ENCODE measurements around the gene LYST. TPM values are rescaled to one million over a fixed set of nuclear protein-coding genes. Genes with fewer than 3 reads are reported as not detected.

LYST gene
- total RNA-seq, 1 donor from 2014 or later: 72.4 TPM

DNA sequence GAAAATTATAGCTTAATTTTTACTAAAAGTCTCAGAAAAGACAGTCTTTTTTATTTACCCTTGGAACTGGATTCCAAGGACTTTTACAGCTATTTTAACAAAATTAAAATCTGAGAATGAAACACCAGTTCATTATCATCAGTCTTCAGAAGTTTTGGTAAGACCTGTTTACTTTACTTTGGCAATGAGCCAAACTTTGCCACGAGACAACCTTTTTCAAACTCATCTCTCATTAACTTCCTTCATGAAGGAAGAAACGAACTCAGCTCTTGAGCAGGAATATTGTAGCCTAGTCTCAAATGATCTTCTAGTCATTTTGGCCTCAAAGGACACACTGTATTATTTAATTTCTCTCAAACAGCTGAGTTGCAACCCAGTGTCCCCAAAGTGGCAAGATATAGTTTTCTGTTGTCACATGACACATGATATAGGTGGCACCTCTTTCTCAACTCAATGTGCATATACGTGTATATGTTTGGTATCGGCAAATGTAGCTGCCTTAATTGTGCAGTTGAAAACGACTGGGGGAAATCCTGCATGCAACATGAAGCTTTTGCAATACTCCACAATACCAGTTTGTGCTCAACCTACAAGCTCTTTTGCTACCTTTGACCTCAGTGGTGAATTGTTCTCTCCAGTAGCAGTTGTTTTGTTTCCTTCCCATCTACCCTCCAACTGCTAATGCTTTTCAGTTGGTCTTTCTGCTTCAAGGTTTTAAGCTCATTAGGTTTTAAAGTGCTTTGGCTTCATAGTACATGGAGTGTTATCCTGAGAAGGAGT, 208.8 kb downstream of the LYST start:
- no peak for DNase-seq
- Histone ChIP-seq H3K9me3 (no peaks in the 10 kb centered on the region), H3K4me1 (no peaks in the 10 kb centered on the region), H3K27me3 (ENCODE audit: low read depth) (peaks cover 11% of the 10 kb centered on the region), H3K36me3 (peaks cover 25% of the 10 kb centered on the region), H3K27ac (no peak overlapping the region), H3K4me3 (no peak overlapping the region)
- intact Hi-C loops (cut with DNase I): no loop called here
- TF ChIP-seq, protein P1, sequence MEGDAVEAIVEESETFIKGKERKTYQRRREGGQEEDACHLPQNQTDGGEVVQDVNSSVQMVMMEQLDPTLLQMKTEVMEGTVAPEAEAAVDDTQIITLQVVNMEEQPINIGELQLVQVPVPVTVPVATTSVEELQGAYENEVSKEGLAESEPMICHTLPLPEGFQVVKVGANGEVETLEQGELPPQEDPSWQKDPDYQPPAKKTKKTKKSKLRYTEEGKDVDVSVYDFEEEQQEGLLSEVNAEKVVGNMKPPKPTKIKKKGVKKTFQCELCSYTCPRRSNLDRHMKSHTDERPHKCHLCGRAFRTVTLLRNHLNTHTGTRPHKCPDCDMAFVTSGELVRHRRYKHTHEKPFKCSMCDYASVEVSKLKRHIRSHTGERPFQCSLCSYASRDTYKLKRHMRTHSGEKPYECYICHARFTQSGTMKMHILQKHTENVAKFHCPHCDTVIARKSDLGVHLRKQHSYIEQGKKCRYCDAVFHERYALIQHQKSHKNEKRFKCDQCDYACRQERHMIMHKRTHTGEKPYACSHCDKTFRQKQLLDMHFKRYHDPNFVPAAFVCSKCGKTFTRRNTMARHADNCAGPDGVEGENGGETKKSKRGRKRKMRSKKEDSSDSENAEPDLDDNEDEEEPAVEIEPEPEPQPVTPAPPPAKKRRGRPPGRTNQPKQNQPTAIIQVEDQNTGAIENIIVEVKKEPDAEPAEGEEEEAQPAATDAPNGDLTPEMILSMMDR (IDR thresholded peaks at IDR 0.05): no peak
- ATAC-seq: no peak

DNA sequence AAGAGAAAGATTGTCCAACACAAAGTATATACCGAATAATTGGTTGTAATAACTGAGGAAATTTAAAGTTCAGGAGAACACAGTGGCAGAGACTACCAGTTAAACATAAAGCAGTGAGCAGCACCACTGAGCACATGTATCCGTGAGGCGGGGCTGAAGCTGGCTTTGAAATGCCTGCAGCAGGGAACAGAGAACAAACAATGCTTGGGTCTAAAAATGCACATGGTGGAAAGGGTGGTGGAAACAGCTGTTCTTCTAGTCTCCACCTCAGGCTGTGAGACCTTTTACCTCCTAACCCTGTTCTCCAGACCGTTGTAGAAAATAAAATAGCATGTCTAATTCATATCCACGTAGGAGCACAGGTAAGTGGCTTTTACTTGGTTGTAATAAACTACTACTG, 209.4 kb downstream of the LYST start:
- H3K4me1 ChIP-seq: no peaks in the 10 kb centered on the region
- H3K36me3 ChIP-seq: peaks cover 19% of the 10 kb centered on the region
- intact Hi-C loops (cut with DNase I): no loop called here
- no peak overlapping the region for H3K4me3 ChIP-seq
- H3K27me3 ChIP-seq (ENCODE audit: low read depth): peaks cover 18% of the 10 kb centered on the region
- no peak overlapping the region for H3K27ac ChIP-seq
- TF ChIP-seq, protein P1 (IDR thresholded peaks at IDR 0.05): no peak
- ATAC-seq: no peak
- no peaks in the 10 kb centered on the region for H3K9me3 ChIP-seq
- no peak for DNase-seq

DNA sequence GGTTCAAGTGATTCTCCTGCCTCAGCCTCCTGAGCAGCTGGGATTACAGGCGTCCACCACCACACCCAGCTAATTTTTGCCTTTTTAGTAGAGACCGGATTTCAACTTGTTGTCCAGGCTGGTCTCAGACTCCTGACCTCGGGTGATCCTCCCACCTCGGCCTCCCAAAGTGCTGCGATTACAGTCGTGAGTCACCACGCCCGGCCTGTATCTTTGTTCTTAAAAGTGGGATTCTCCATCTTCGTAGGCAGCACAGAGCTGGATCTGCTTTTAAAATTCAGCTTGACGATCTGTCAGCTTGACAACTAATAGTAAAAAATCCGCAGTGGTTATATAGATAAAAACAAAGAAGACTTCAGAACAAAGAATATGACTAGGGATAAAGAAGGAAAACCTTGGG, 214.3 kb downstream of the LYST start:
- Histone ChIP-seq H3K27me3 (ENCODE audit: low read depth) (peaks cover 62% of the 10 kb centered on the region), H3K9me3 (no peaks in the 10 kb centered on the region), H3K27ac (no peak overlapping the region), H3K4me3 (no peak overlapping the region), H3K4me1 (peaks cover 26% of the 10 kb centered on the region), H3K36me3 (no peaks in the 10 kb centered on the region)
- intact Hi-C loops (cut with DNase I): no loop called here
- DNase-seq (no peak), ATAC-seq (no peak)
- TF ChIP-seq, protein P1 (IDR thresholded peaks at IDR 0.05): no peak

DNA sequence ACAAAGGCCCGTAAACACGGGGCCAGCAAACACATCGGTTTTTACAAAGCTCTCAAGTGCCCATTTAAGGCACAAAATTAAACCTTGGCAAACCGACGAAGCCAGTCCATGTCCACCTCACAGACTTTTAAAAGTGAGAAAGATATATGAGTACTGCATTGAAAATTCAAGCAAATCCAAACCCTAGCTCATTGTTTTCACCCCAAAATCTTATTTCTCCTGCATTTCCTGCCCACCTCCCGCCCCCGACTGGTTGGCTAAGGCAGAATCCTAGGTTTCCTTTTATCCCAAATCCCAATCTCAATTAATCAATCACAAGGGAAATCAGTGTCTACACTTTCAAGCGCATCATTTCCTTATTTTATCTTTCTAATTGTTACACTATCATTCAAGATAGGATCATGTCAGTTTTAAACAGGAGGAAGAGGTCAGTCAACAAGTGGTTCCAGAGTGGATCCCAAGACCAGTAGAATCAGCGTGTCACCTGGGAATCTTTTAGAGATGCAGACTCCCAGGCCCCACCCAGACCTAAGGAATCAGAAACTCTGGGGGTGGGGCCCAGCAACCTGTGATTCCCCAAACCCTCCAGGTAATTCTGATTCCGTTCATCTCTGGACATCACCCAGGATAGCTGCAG, 215.4 kb downstream of the LYST start:
- intact Hi-C loops (cut with DNase I): no loop called here
- no peak for DNase-seq
- peaks cover 26% of the 10 kb centered on the region for H3K4me1 ChIP-seq
- no peaks in the 10 kb centered on the region for H3K36me3 ChIP-seq
- TF ChIP-seq, protein P1 (IDR thresholded peaks at IDR 0.05): no peak
- no peak overlapping the region for H3K27ac ChIP-seq
- ATAC-seq: no peak
- H3K4me3 ChIP-seq: no peak overlapping the region
- H3K9me3 ChIP-seq: no peaks in the 10 kb centered on the region
- peaks cover 73% of the 10 kb centered on the region for H3K27me3 ChIP-seq (ENCODE audit: low read depth)

DNA sequence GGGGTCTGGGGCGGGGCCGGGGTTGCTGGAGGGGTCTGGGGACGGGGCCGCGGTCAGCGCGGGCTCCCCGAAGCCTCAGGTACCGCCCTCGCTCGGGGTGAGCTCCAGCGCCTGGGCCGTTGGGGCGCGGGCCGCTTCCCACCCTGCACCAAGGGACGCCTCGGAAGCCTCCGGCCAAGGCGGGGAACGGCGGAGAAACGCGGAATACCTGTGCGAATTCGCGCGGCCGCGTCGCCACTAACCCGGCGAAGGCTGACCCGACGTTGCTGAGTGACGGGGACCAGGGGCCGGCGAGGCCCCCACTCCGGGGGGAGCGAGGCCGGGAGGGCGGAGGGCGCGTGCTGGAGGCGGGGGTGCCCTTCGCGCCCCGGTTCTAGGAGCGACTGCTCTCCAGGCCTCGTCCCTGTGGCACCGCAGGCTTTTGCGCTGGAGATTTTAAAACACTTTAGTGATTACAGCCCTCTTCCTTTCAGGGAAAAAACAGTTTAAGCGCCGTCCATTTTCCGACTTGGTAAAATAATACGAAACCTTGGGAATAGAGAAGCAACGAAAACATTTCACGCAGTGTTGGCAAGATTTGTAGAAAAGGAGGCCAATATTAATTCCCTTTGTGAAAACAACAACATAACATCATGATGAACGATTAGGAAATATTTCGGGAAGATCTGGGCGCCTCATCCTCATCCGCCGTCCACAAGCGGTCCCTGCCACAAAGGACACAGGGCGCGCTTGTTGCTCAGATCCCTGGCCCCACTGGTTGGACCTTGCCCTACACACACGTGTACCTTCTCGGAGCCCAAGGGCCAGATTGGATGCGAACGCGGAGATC, 216.2 kb downstream of the LYST start:
- Histone ChIP-seq H3K4me3 (peak overlapping the region; percentile 47), H3K27me3 (ENCODE audit: low read depth) (peaks cover 80% of the 10 kb centered on the region), H3K27ac (no peak overlapping the region), H3K9me3 (no peaks in the 10 kb centered on the region), H3K36me3 (no peaks in the 10 kb centered on the region), H3K4me1 (peaks cover 26% of the 10 kb centered on the region)
- TF ChIP-seq, protein P1 (IDR thresholded peaks at IDR 0.05): no peak
- DNase-seq: no peak
- ATAC-seq: peak; percentile 40 to 53
- intact Hi-C loops (cut with DNase I): no loop called here
